Stimulated activated CD8-positive, alpha-beta memory T cell treated with anti-CD3 and anti-CD28 coated beads, Interleukin-7, amount 100 ng/mL, for 48 hours (primary cell): Measurements from ENCODE around the gene ECHDC1.
"Not testable (repeated sequence)": the region's sequence is repeated elsewhere in the genome, so short reads cannot be mapped to it uniquely, and the experiment has no call there.

Source experiments
- DNase-seq, 2 donors: peaks; one replicate each; pipeline ENCODE4 v3.0.0-alpha.2; 2020; ENCODE audit warnings: low read depth in 1 of 2; ENCODE audit errors: extremely low read depth in 1 of 2

The ECHDC1 gene

GRCh38 chr6:127342296-127342945 lies 988 bp downstream of the ECHDC1 start:
- DNase-seq: no peak

GRCh38 chr6:127341471-127342202 lies 1.8 kb downstream of the ECHDC1 start:
- DNase-seq: no peak

GRCh38 chr6:127340171-127340570 lies 3.2 kb downstream of the ECHDC1 start:
- DNase-seq: no peak

GRCh38 chr6:127338936-127339335 lies 4.5 kb downstream of the ECHDC1 start:
- DNase-seq: no peak

- DNase-seq: no peak
Measured at GRCh38 chr6:127332383-127332961, 10.9 kb downstream of the ECHDC1 start.

GRCh38 chr6:127331256-127331655 lies 12.2 kb downstream of the ECHDC1 start:
- DNase-seq: not testable (repeated sequence)

GRCh38 chr6:127328043-127328609 lies 15.3 kb downstream of the ECHDC1 start:
- DNase-seq: no peak

- DNase-seq: no peak
Measured at GRCh38 chr6:127319686-127320085, 23.7 kb downstream of the ECHDC1 start.

GRCh38 chr6:127317388-127318128 lies 25.9 kb downstream of the ECHDC1 start:
- DNase-seq: no peak

- no peak for DNase-seq
Measured at GRCh38 chr6:127305741-127306140, 37.7 kb downstream of the ECHDC1 start.

GRCh38 chr6:127303917-127304316 lies 39.5 kb downstream of the ECHDC1 start:
- DNase-seq: no peak

GRCh38 chr6:127302728-127303660 lies 40.4 kb downstream of the ECHDC1 start:
- no peak for DNase-seq

GRCh38 chr6:127301199-127301700 lies 42.2 kb downstream of the ECHDC1 start:
- DNase-seq: no peak

- DNase-seq: no peak
Measured at GRCh38 chr6:127300411-127300810, 43.0 kb downstream of the ECHDC1 start.

- no peak for DNase-seq
Measured at GRCh38 chr6:127299522-127300240, 43.7 kb downstream of the ECHDC1 start.

- DNase-seq: no peak
Measured at GRCh38 chr6:127298475-127298874, 44.9 kb downstream of the ECHDC1 start.

- DNase-seq: no peak
Measured at GRCh38 chr6:127297502-127298070, 45.8 kb downstream of the ECHDC1 start.

GRCh38 chr6:127291495-127291894 lies 51.9 kb downstream of the ECHDC1 start:
- DNase-seq: no peak
